ENCODE data around the gene NDUFB10. TPM values are rescaled to one million over a fixed set of nuclear protein-coding genes. Genes with fewer than 3 reads are reported as not detected.
A peak's percentile ranks its signal among the peaks of the same experiment; 100 is the strongest.

Gene NDUFB10
- 10 to 100 TPM; 54.5 to 61.1 (median 59.5) TPM for total RNA-seq
- 63.5 TPM for total RNA-seq (2013)

GRCh38 chr16:1959269-1960039 is at the start of gene NDUFB10:
TSS of gene NDUFB10 (plus strand) at chr16:1959538. CDS start at chr16:1959625, 87 bp downstream.
- peaks cover 29 to 31% of the 10 kb centered on the region in 2 donors for H3K4me1 Mint-ChIP-seq

GRCh38 chr16:1909561-1910231 is 49.6 kb upstream of the NDUFB10 start:
- 86% methylated on average over 17 of the region's 18 CpGs for WGBS (ENCODE audit: insufficient coverage)
- no peak overlapping the region for H3K27ac ChIP-seq (ENCODE audit: low read length)
- Mint-ChIP-seq H3K27ac (no peak overlapping the region), H3K9me3 (no peaks in the 10 kb centered on the region), H3K4me3 (no peak overlapping the region), H3K36me3 (no peaks in the 10 kb centered on the region), H3K27me3 (ENCODE audit: low read depth in 2 of 2) (peaks cover 6 to 13% of the 10 kb centered on the region in 2 donors), H3K4me1 (no peaks in the 10 kb centered on the region)
- intact Hi-C loops (cut with micrococcal nuclease) = no loop called here
- DNase-seq (no peak), ATAC-seq (no peak)
- no peaks in the 10 kb centered on the region for H3K4me1 ChIP-seq (ENCODE audit: control insufficient read depth, insufficient read depth, low read length)
- H3K27me3 ChIP-seq (ENCODE audit: control insufficient read depth, insufficient read depth, low read length) = peaks cover 2% of the 10 kb centered on the region
- no peak overlapping the region for H3K4me3 ChIP-seq (ENCODE audit: low read length)
- no peaks in the 10 kb centered on the region for H3K36me3 ChIP-seq (ENCODE audit: control insufficient read depth, insufficient read depth, low read length)
- no peak for TF ChIP-seq CTCF (IDR thresholded peaks at IDR 0.05)
- no peaks in the 10 kb centered on the region for H3K9me3 ChIP-seq (ENCODE audit: control insufficient read depth, insufficient read depth, low read length)

More at GRCh38 chr16:1959269-1960039, at the start of gene NDUFB10:
- H3K27me3 ChIP-seq (ENCODE audit: control insufficient read depth, insufficient read depth, low read length) = no peaks in the 10 kb centered on the region
- Mint-ChIP-seq H3K9me3 (no peaks in the 10 kb centered on the region), H3K36me3 (no peaks in the 10 kb centered on the region), H3K27me3 (ENCODE audit: low read depth in 2 of 2) (no peaks in the 10 kb centered on the region), H3K27ac (peak within 1 kb of the TSS; percentile 56 to 85), H3K4me3 (peak within 1 kb of the TSS; percentile 91)
- WGBS (ENCODE audit: insufficient coverage) = under 1% methylated on average over 79 of the region's 79 CpGs
- peak within 1 kb of the TSS; percentile 65 for H3K27ac ChIP-seq (ENCODE audit: low read length)
- H3K9me3 ChIP-seq (ENCODE audit: control insufficient read depth, insufficient read depth, low read length) = no peaks in the 10 kb centered on the region
- intact Hi-C loops (cut with micrococcal nuclease) = no loop called here
- peak; percentile 30 for TF ChIP-seq CTCF (IDR thresholded peaks at IDR 0.05)
- H3K4me1 ChIP-seq (ENCODE audit: control insufficient read depth, insufficient read depth, low read length) = peaks cover 49% of the 10 kb centered on the region
- H3K36me3 ChIP-seq (ENCODE audit: control insufficient read depth, insufficient read depth, low read length) = peaks cover 20% of the 10 kb centered on the region
- peak within 1 kb of the TSS; percentile 78 for H3K4me3 ChIP-seq (ENCODE audit: low read length)
- peak; percentile 89 to 94 (median 90) for ATAC-seq
- peak; percentile 83 to 96 for DNase-seq

- no peaks in the 10 kb centered on the region for H3K9me3 ChIP-seq (ENCODE audit: control insufficient read depth, insufficient read depth, low read length)
- 88% methylated on average over 59 of the region's 59 CpGs for WGBS (ENCODE audit: insufficient coverage)
- no peak for TF ChIP-seq CTCF (IDR thresholded peaks at IDR 0.05)
- no peak overlapping the region for H3K27ac Mint-ChIP-seq
- no peaks in the 10 kb centered on the region for H3K4me1 ChIP-seq (ENCODE audit: control insufficient read depth, insufficient read depth, low read length)
- H3K9me3 Mint-ChIP-seq = no peaks in the 10 kb centered on the region
- DNase-seq (no peak), ATAC-seq (no peak)
- H3K36me3 Mint-ChIP-seq = no peaks in the 10 kb centered on the region
- no peaks in the 10 kb centered on the region for H3K36me3 ChIP-seq (ENCODE audit: control insufficient read depth, insufficient read depth, low read length)
- intact Hi-C loops (cut with micrococcal nuclease) = no loop called here
- H3K27ac ChIP-seq (ENCODE audit: low read length) = no peak overlapping the region
- no peaks in the 10 kb centered on the region for H3K4me1 Mint-ChIP-seq
- H3K27me3 ChIP-seq (ENCODE audit: control insufficient read depth, insufficient read depth, low read length) = peaks cover 2% of the 10 kb centered on the region
- no peak overlapping the region for H3K4me3 Mint-ChIP-seq
- H3K27me3 Mint-ChIP-seq (ENCODE audit: low read depth in 2 of 2) = peaks cover 20 to 24% of the 10 kb centered on the region in 2 donors
- no peak overlapping the region for H3K4me3 ChIP-seq (ENCODE audit: low read length)
These were observed 47.7 kb upstream of the NDUFB10 start for GRCh38 chr16:1911467-1912214.

Data from natural killer cell (primary cell).